ENCODE measurements around the gene TBC1D23.

GRCh38 chr3:100244264-100244663, 16.5 kb upstream of the TBC1D23 start:
- TF ChIP-seq CTCF (optimal IDR thresholded peaks at IDR 0.05 in 1 of 3, IDR thresholded peaks at IDR 0.05 in 1 of 3, conservative IDR thresholded peaks at IDR 0.05 in 1 of 3; ENCODE audit: extremely low read depth in 1 of 3, insufficient read depth in 2 of 3, low read length in 3 of 3), result no peak
- TF ChIP-seq EZH2 (IDR thresholded peaks at IDR 0.05; ENCODE audit: low read length), result no peak

All from keratinocyte (primary cell).